ENCODE measurements around the gene DOCK3. TPM values are rescaled to one million over a fixed set of nuclear protein-coding genes. Genes with fewer than 3 reads are reported as not detected.
"Not testable (repeated sequence)": the region's sequence is repeated elsewhere in the genome, so short reads cannot be mapped to it uniquely, and the experiment has no call there.

DOCK3 gene
- total RNA-seq, 1 experiment from 2014 or later = 0.15 TPM

- Histone ChIP-seq H3K4me1 (ENCODE audit: insufficient read depth, low read length) (no peaks in the 10 kb centered on the region), H3K27me3 (ENCODE audit: low read length) (peaks cover 62% of the 10 kb centered on the region), H3K79me2 (ENCODE audit: low read length) (no peaks in the 10 kb centered on the region), H3K9ac (ENCODE audit: low read length) (no peak overlapping the region), H3K27ac (ENCODE audit: low read length) (no peak overlapping the region), H2AFZ (ENCODE audit: low read length) (no peak overlapping the region), H3K4me3 (ENCODE audit: low read length) (no peak overlapping the region), H3F3A (ENCODE audit: low read length, unreplicated experiment) (no peaks in the 10 kb centered on the region), H3K9me2 (replicated peaks; ENCODE audit: low read length) (no peaks in the 10 kb centered on the region), H4K20me1 (ENCODE audit: low read length) (no peaks in the 10 kb centered on the region), H3K9me3 (ENCODE audit: low read length) (no peaks in the 10 kb centered on the region), H3K4me2 (ENCODE audit: low read length) (no peak overlapping the region), H3K36me3 (ENCODE audit: low read depth, low read length) (no peaks in the 10 kb centered on the region)
- ChIA-PET POLR2A (ENCODE audit: unreplicated experiment) (no interaction called here), CTCF (no interaction called here)
- ATAC-seq (no peak), DNase-seq (no peak)
- no peak for TF ChIP-seq CTCF (conservative IDR thresholded peaks at IDR 0.05; ENCODE audit: low read depth, low read length)
- TF ChIP-seq EZH2 (IDR thresholded peaks at IDR 0.05; ENCODE audit: low read length, unreplicated experiment) = no peak
- no peak for TF ChIP-seq EZH2phosphoT487 (IDR thresholded peaks at IDR 0.05; ENCODE audit: borderline replicate concordance, low read length)
- BruUV-seq (replicated peaks) = no TSS peak
- intact Hi-C loops (cut with micrococcal nuclease) = no loop called here
These were observed 255.9 kb downstream of the DOCK3 start for GRCh38 chr3:50930371-50931208.

DNA sequence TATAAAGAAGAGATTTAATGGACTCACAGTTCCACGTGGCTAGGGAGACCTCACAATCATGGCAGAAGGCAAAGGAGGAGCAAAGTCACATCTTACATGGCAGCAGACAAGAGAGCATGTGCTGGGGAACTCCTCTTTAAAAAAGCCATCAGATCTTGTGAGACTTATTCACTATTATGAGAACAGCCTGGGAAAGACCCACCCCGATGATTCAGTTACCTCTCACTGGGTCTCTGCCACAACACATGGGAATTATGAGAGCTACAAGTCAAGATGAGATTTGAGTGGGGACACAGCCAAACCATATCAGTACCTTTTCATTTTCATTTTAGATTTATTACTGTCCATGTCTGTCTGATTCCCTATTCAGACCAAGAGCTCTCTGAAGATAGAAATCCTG is 258.2 kb downstream of the DOCK3 start:
- H3K4me3 ChIP-seq (ENCODE audit: low read length); ATAC-seq; H3K4me1 ChIP-seq (ENCODE audit: insufficient read depth, low read length); H3K4me2 ChIP-seq (ENCODE audit: low read length); H3K36me3 ChIP-seq (ENCODE audit: low read depth, low read length); H3K79me2 ChIP-seq (ENCODE audit: low read length); DNase-seq; CTCF ChIA-PET; H3K9me3 ChIP-seq (ENCODE audit: low read length); intact Hi-C loops (cut with micrococcal nuclease); H3K9me2 ChIP-seq (replicated peaks; ENCODE audit: low read length); H3K27ac ChIP-seq (ENCODE audit: low read length); BruUV-seq (replicated peaks); H3K9ac ChIP-seq (ENCODE audit: low read length); H2AFZ ChIP-seq (ENCODE audit: low read length); H3F3A ChIP-seq (ENCODE audit: low read length, unreplicated experiment); POLR2A ChIA-PET (ENCODE audit: unreplicated experiment); H4K20me1 ChIP-seq (ENCODE audit: low read length): not testable (repeated sequence)
- peaks cover 48% of the 10 kb centered on the region for H3K27me3 ChIP-seq (ENCODE audit: low read length)

DNA sequence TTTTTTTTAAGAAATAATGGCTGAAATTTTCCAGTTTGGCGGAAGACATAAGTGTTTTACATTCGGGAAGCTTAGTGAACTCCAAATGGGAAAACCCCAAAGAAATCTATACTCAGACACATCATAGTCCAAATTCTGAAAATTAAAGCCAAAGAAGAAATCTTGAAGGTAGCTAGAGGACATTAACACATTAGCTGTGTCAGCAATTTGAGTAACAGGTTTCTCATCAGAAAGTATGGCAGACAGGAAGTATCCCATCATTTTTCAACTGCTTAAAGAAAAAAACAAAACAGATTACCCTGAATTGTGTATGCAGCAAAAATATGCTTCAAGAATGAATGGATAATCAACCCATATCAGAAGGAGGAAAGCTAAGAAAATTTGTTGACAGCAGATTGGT is 261.7 kb downstream of the DOCK3 start:
- H3K4me3 ChIP-seq (ENCODE audit: low read length) = no peak overlapping the region
- no peaks in the 10 kb centered on the region for H4K20me1 ChIP-seq (ENCODE audit: low read length)
- no peaks in the 10 kb centered on the region for H3K9me2 ChIP-seq (replicated peaks; ENCODE audit: low read length)
- no peaks in the 10 kb centered on the region for H3K36me3 ChIP-seq (ENCODE audit: low read depth, low read length)
- no peak overlapping the region for H3K4me2 ChIP-seq (ENCODE audit: low read length)
- no peaks in the 10 kb centered on the region for H3K79me2 ChIP-seq (ENCODE audit: low read length)
- TF ChIP-seq EZH2 (IDR thresholded peaks at IDR 0.05; ENCODE audit: low read length, unreplicated experiment) (no peak), EZH2phosphoT487 (IDR thresholded peaks at IDR 0.05; ENCODE audit: borderline replicate concordance, low read length) (no peak), CTCF (conservative IDR thresholded peaks at IDR 0.05; ENCODE audit: low read depth, low read length) (no peak)
- no TSS peak for BruUV-seq (replicated peaks)
- H3K27me3 ChIP-seq (ENCODE audit: low read length) = peaks cover 22% of the 10 kb centered on the region
- no peak for ATAC-seq
- no peaks in the 10 kb centered on the region for H3K4me1 ChIP-seq (ENCODE audit: insufficient read depth, low read length)
- ChIA-PET POLR2A (ENCODE audit: unreplicated experiment) (no interaction called here), CTCF (no interaction called here)
- DNase-seq = no peak
- intact Hi-C loops (cut with micrococcal nuclease) = no loop called here
- no peak overlapping the region for H2AFZ ChIP-seq (ENCODE audit: low read length)
- no peaks in the 10 kb centered on the region for H3K9me3 ChIP-seq (ENCODE audit: low read length)
- H3K9ac ChIP-seq (ENCODE audit: low read length) = no peak overlapping the region
- H3K27ac ChIP-seq (ENCODE audit: low read length) = no peak overlapping the region
- H3F3A ChIP-seq (ENCODE audit: low read length, unreplicated experiment) = no peaks in the 10 kb centered on the region

Data from PC-3 (cell line).